Psoas muscle (tissue), 8 donors: ENCODE results near the gene WLS. TPM values are rescaled to one million over a fixed set of nuclear protein-coding genes. Genes with fewer than 3 reads are reported as not detected.

Source experiments
- ATAC-seq, 4 donors: fragments of 200-7000 bp; cut with Tn5 transposase; one replicate each; pipeline ENCODE4 v1.9.1; 2020; ENCODE audit warnings: moderate library complexity in 3 of 4, mild to moderate bottlenecking in 2 of 4
- DNase-seq, 2 donors: peaks; one replicate each; pipeline ENCODE4 v3.0.0-alpha.2; 2020
- H3K27ac ChIP-seq: fragments of 200-600 bp; one replicate; pipeline ENCODE4 v1.8.0; 2022
- H3K27me3 ChIP-seq, 3 donors: fragments of 200-600 bp in 1 of 3; one replicate each; pipeline versions ENCODE4 v1.6.1 to v1.8.0; 2013 to 2022; ENCODE audit warnings: low read length in 2 of 3, mild to moderate bottlenecking in 2 of 3, moderate library complexity in 1 of 3; ENCODE audit not compliant: insufficient read depth in 3 of 3
- H3K36me3 ChIP-seq, 2 donors: fragments of 200-600 bp in 1 of 2; one replicate each; pipeline versions ENCODE4 v1.6.1 to v1.8.0; 2013 to 2022; ENCODE audit warnings: low read depth in 1 of 2, mild to moderate bottlenecking in 1 of 2, moderate library complexity in 1 of 2; ENCODE audit not compliant: insufficient read depth in 1 of 2
- H3K4me1 ChIP-seq: fragments of 200-600 bp; one replicate; pipeline ENCODE4 v1.8.0; 2022
- H3K4me3 ChIP-seq: fragments of 200-600 bp; one replicate; pipeline ENCODE4 v1.8.0; 2022; ENCODE audit warnings: mild to moderate bottlenecking
- H3K9me3 ChIP-seq: fragments of 200-600 bp; one replicate; pipeline ENCODE4 v1.8.0; 2022
- CTCF ChIP-seq: fragments of 200-600 bp; IDR thresholded peaks from one replicate; pipeline ENCODE4 v1.8.0; 2022; ENCODE audit warnings: antibody characterized with exemption
- WGBS, 3 donors: extraction: QIAGEN DNeasy Blood & Tissue Kit; methylation state at CpG; one replicate each; pipeline versions ENCODE4 v1.1.6 to v1.1.7; 2013; 5-methylcytosine and 5-hydroxymethylcytosine counted together
- intact Hi-C, 2 donors: fragments of 100-400 bp; cut with DNase I; formaldehyde crosslinking; loops; one replicate each; pipeline versions ENCODE4 v1.11.0 to v1.14.2; 2022
- polyA plus RNA-seq, 3 donors: library from polyadenylated mRNA; stranded (reverse); fragments of 200-250 nt; gene quantifications; one replicate each; pipeline ENCODE4 v1.2.3, GENCODE V29; 2013
- total RNA-seq, 4 donors: library from RNA; stranded (reverse); fragmentation: NEBNext Ultra II Directional in 2 of 4; extraction: Animal tissue kit (Norgen Biotek cat#: 25700) in 2 of 4; gene quantifications; one replicate each; pipeline versions ENCODE4 v1.2.1 to v1.2.4, GENCODE V29; 2021 to 2023
- donor health status: healthy with polysubstance abuse.
- donor health status: DM: no; HTN: no; CAD: no; lungs with moderate emphysema.
- donor health status: Bipolar disorder and iron deficiency.
- donor health status: healthy.
- donor health status: DM: yes; HTN: yes; CAD: no.
- donor health status: DM: no; HTN: no; CAD: no.
- donor health status: DM: no; HTN: no; CAD: no.
- donor health status: DM: yes; HTN: yes; CAD: no.

Gene WLS
- total and polyA plus RNA-seq, 7 donors: 3.1 to 32.3 (median 15.2) TPM

- intact Hi-C loops: no loop called here
- Histone ChIP-seq H3K36me3 (no peaks in the 10 kb centered on the region), H3K4me1 (no peaks in the 10 kb centered on the region), H3K27me3 (no peaks in the 10 kb centered on the region), H3K4me3 (no peak overlapping the region), H3K27ac (no peak overlapping the region), H3K9me3 (no peaks in the 10 kb centered on the region)
- no peak for TF ChIP-seq CTCF
- WGBS, 3 donors: 93 to 100% (median 95%) methylated on average over 2 of the region's 2 CpGs
- no peak for DNase-seq
- no peak for ATAC-seq
Observed at GRCh38 chr1:68183895-68184294, 48.4 kb downstream of the WLS start.

- WGBS, 3 donors: 58 to 73% (median 61%) methylated on average over 1 of the region's 1 CpG
- TF ChIP-seq CTCF: no peak
- no peaks in the 10 kb centered on the region for H3K36me3 ChIP-seq
- no peaks in the 10 kb centered on the region for H3K27me3 ChIP-seq
- H3K27ac ChIP-seq: no peak overlapping the region
- ATAC-seq (no peak), DNase-seq (no peak)
- H3K4me3 ChIP-seq: no peak overlapping the region
- H3K9me3 ChIP-seq: no peaks in the 10 kb centered on the region
- H3K4me1 ChIP-seq: peaks cover 12% of the 10 kb centered on the region
- intact Hi-C loops: no loop called here
Observed at GRCh38 chr1:68181165-68181556, 51.2 kb downstream of the WLS start.

GRCh38 chr1:68180441-68181164, 51.7 kb downstream of the WLS start:
- intact Hi-C loops: no loop called here
- H3K36me3 ChIP-seq: no peaks in the 10 kb centered on the region
- no peak overlapping the region for H3K27ac ChIP-seq
- H3K27me3 ChIP-seq: no peaks in the 10 kb centered on the region
- H3K9me3 ChIP-seq: no peaks in the 10 kb centered on the region
- no peak overlapping the region for H3K4me3 ChIP-seq
- no peak for ATAC-seq
- TF ChIP-seq CTCF: no peak
- peaks cover 18% of the 10 kb centered on the region for H3K4me1 ChIP-seq
- no peak for DNase-seq

- DNase-seq: no peak
- Histone ChIP-seq H3K4me3 (no peak overlapping the region), H3K27ac (no peak overlapping the region), H3K36me3 (no peaks in the 10 kb centered on the region), H3K27me3 (no peaks in the 10 kb centered on the region), H3K4me1 (peaks cover 34% of the 10 kb centered on the region), H3K9me3 (no peaks in the 10 kb centered on the region)
- intact Hi-C loops: loop anchor here in 1 of 2 donors (5.0 kb wide), 1 partner anchor 53 kb away; the partner anchor contains the start of gene WLS
- no peak for ATAC-seq
- TF ChIP-seq CTCF: no peak
- WGBS, 3 donors: 84 to 94% (median 92%) methylated on average over 4 of the region's 4 CpGs
Observed at GRCh38 chr1:68178821-68179490, 53.4 kb downstream of the WLS start.
